ENCODE results near the gene MAP7.
"Not testable (repeated sequence)": the region's sequence is repeated elsewhere in the genome, so short reads cannot be mapped to it uniquely, and the experiment has no call there.

Gene MAP7

DNA sequence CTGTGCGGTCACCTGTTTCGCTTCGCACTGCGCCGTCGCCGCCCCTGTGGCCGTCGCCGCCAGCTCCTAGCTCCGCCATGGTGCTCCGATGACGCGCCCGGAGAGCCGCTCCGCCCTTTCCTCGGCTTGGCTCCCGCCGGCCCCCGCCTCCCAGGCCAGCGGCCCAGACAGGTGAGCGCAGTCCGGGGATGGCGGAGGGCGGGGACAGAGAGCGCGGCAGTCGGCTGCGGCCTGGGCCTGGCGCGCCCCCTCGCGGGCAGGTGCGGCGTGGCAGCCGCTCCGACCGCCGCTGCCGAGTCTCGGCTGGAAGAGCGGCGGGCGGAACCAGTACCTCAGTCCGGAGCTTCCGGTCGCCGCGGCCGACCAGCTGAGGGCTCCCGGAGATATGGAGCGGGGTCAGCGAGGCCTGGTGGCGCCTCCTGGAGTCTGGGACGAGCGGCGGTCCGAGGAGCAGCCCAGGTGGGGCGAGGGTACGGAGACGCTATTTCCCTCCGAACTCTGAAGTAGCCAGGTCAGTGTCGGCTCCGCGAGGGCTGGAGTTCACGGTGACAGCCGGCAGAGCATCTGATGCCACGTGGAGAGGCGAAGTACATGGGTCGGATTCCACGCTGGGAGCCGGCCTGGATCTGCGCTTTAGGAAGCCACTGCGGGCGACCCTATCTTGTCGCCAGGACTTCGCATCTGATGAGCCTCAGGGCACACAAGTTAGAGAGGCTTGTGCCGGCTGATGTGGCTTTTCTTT is at the start of gene MAP7:
TSS of gene MAP7 (minus strand) at position 93 of the 742 bp plus-strand sequence. CDS start at position 79, 14 bp downstream.
- DNase-seq (ENCODE audit: low spot score): peak; percentile 80

DNA sequence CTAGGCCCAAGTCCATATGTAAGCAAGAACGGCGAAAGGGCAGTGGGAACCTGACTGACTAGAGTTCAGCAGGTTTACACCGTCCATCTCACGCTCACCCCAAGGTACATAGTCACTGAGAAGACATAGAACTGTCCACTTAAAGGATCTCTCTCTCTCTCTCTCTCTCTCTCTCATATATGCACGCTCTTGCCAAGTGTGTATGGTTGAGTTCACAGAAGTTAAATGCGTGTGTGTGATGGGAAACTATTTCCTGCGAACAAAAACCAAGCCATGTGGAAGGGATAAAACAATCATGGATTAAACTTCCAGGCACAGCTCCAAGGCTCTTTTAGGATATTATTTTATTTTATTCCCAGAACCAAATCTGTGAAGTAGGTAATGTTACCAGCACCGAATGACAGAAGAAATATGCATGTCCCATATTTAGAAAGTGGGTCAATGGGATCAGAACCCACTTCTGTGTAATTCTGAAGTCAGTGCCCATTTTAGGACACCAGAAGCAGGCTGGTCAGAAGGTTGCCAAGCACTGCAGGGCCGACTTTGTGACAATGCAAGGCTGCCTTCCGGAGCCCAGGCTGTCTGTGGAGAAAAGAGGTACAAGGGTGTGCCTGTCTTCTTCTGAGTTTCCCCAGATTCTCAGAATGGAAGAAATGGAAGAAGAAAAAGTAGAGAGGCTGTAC is 49.2 kb upstream of the MAP7 start:
- DNase-seq (ENCODE audit: low spot score): no peak

DNA sequence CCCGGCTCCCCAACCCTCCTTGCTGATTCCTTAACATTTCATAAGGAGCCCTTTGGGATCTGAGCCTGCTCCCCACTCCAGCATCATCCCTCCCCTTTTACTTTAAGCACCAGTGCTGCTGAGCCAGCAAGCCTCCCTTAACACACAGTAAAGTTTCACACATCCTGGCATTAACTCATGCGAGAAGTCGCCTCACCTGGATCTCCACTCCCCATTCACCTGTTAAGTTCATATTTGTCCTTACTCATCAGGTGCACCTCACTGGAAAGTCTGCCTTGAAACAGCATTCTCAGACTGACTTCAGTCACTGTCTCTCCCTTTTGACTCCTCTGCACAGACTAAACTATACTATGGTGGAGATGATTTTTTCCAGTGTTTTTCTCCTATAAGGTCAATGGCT is 47.8 kb upstream of the MAP7 start:
- no peak for DNase-seq (ENCODE audit: low spot score)

DNA sequence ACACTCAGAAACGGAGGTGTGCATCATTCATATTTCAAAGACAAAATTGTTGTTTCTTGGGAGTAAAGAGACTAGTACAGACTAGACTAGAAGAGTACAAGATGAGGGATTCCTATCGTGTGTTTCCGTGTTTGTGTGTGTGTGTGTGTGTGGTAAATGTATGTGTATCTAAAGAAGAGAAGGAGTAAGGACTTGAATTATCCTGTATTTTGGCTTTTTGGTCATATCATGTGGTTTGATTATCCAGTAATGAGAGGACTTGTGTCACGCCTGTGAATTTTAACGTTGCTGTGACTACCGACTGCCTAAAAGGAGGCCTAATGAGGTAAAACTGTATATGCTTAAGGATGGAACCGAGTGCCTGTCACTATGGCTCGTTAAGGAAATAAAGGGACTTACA is 44.4 kb upstream of the MAP7 start:
- no peak for DNase-seq (ENCODE audit: low spot score)

DNA sequence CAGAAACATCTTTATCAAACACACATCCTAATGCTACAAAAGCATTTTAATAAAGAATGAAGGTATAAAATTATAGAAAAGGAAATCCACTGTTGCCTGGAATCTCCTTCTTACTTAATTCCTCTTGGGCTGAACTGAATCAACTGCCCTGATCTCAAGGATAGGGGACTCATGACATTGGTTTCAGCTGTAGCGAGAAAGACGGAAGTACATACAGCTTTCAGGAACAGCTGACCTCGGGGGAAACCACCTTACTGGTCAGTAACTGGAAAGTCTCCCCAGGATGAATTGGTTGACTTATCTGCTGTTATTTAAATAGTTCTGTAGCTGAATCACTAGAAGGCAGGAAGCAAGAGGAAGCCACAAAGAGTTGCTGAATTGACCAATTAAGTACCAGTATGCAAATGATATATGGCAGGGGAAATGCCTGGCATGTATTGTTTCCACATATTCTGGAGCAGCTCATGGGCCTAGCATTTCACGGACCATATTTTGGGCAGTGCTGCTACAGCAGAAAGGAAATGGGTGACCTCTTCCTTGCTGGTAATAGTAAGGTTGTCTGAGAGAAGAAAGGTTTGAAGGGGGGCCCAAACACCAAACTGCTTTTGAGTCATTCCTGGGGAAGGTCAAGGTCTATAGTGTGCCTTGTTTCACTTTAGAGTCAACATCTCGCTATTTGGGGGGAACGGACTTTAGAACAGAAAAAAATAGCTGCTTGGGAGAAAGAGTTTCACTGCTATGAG is 43.7 kb upstream of the MAP7 start:
- peak; percentile 77 for DNase-seq (ENCODE audit: low spot score)

DNA sequence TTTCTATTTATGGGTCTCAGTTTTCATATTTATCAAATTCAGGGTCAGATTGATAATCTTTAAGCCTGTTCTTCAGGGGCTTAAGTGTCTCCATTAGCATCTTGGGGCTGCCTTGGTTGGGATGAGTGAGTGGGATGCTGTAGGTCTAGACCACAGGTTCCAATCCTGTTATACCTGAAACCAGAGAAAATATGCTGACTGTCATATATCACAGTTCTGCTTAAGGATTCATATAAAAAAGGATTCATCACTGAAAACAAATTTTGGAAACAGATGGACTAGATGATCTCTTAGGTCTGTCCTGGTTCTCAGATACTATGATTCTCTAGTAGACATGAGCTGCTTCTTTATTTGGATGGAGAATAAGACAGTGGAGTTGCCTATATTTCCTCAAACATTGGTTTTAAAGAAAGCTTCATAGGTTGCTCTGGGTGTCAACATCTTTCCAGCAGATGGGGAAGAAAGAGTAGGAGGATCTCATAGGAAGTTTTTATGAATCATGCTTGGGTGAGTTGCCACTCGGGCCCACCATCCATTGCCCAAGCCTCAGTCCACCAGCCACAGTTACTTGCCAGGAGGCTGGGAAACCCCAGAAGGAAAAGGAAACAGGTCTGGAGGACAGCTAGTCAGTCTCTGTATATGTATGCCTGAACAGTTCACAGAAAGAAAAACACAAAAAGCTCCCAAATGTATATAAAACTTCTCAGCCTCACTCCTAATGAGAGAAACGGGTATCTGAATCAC is 42.9 kb upstream of the MAP7 start:
- DNase-seq (ENCODE audit: low spot score): no peak

DNA sequence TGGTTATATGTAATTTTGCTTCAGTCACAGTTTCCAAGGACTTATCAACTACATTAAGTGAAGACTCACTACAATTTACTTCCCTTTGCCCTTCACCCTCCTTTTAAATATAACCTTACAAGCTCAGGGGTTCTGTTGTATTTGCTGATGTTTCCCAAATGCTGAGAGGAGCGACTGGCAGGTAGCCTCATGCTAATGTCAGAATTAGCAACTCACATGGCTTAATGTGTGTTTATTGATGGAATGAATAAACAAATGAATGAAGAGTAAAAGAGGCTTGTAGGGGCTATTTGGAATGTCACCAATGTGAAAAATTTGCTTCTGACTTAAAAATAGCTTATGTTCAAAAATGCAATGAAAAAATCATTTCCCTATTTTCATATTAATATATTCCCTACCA is 41.4 kb upstream of the MAP7 start:
- no peak for DNase-seq (ENCODE audit: low spot score)

DNA sequence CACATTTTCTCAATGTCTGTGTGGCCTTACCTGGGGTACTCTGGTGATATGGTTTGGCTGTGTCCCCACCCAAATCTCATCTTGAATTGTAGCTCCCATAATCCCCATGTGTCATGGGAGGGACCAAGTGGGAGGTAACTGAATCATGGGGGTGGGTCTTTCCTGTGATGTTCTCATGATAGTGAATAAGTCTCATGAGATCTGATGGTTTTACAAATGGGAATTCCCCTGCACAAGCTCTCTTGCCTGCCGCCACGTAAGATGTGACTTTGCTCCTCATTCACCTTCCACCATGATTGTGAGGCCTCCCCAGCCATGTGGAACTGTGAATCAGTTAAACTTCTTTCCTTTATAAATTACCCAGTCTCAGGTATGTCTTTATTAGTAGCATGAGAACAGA is 40.6 kb upstream of the MAP7 start:
- DNase-seq (ENCODE audit: low spot score): not testable (repeated sequence)

DNA sequence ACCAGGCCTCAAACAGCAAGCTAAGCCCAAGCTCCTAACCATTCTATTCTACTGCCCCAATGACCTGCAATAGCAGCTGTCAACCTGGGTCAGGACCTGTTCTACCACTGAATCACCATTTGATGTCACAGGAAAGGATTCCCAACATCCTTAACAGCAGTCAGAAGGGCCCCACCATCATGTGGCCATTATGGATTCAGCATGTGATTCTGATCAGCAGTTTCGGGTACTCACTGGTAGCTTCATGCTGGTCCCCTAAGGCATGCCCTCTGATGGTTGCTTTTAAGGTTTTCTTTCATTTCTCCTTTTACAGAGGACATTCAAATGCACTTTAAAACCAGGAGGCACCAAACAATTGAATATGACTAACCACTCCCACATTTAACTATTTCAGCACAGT is 37.3 kb upstream of the MAP7 start:
- DNase-seq (ENCODE audit: low spot score): no peak

DNA sequence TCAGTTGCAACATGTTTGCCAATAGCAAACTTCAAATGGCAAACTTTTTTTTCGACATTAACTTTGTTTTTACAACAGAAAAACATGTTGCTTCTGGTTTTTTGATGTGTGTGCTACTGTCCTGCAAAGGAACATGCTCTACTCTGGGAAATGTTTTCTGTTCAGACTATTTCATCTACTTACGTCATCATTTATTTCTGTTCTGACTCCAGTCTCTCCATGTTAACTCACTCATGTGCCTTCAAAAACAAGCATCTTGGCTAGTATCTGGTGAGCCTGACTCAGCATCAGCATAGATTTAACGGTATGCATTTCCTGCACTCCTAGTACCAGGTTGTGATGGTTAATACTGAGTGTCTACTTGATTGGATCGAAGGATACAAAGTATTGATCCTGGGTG is 36.1 kb upstream of the MAP7 start:
- DNase-seq (ENCODE audit: low spot score): peak; percentile 30

DNA sequence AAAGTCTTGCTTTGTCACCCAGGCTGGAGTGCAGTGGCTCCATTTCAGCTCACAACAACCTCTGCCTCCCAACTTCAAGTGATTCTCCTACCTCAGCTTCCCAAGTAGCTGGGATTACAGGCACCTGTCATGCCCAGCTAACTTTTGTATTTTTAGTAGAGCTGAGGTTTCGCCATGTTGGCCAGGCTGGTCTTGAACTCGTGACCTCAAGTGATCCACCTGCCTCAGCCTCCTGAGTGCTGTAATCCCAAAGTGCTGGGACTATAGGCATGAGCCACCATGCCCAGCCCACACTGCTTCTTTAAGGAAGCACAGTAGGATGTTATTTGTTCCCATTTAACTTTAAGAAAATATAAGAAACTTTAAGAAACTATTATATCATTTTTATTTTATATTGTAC is 35.3 kb upstream of the MAP7 start:
- DNase-seq (ENCODE audit: low spot score): not testable (repeated sequence)

DNA sequence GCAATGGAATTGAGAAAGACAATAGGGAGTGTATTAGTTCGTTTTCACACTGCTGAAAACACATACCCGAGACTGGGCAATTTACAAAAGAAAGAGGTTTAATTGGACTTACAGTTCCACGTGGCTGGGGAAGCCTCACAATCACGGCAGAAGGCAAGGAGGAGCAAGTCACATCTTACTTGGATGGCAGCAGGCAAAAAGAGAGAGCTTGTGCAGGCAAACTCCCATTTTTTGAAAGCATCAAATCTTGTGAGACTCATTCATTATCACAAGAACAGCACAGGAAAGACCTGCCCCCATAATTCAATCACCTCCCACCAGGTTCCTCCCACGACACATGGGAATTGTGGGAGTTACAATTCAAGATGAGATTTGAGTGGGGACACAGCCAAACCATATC is 34.1 kb upstream of the MAP7 start:
- DNase-seq (ENCODE audit: low spot score): not testable (repeated sequence)

DNA sequence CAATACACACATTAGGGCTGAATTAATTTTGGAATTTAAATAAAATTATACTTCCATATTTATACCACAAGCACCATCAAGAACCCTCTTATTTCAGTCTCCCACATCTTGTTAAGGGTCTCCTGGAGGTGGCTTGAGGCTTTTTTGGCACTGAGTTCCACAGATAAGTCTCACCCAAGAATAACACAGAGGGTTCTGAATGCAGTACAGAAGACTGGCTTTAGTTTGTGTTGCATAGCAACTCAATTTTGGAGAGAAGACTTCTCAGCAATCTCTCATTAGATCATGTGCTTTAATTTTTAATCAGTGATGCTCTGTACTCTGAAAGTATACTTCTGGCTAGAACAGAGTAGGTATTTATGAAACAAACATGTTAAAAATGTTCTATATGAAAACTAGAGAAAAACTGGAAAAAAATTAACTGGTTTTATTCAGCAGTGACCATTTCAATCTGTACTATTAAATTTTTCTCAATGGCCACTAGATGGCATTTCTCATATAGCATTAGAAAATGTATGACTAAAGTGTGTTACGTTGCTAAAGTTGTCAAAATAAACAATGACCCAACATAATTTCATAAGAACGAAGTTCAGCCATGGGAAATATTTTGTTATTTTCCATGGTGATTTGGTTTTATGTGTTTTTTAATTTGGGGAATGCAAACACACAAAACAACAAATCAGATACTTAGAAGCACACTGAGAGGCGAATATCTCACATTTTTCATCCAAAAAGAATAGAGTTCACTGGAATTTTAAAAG is 32.7 kb upstream of the MAP7 start:
- peak; percentile 35 for DNase-seq (ENCODE audit: low spot score)

DNA sequence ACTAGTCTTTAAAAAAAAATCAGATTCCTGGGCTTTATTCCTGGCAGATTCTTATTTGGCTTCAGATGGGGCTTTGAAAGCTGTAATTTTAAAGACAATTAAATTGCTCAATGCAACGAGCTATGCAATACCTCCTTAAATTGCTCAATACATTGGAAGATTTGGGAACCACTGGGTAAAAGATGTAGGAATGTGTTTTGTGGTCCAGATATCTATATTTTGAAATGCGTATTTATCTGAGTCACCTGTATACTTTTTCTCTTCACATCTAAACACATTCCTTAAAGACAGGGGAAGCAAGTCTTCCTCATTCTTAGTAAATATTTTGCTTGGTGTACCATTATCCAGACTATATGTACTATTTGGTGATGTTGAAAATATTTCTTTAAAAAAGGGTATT is 29.6 kb upstream of the MAP7 start:
- DNase-seq (ENCODE audit: low spot score): no peak

DNA sequence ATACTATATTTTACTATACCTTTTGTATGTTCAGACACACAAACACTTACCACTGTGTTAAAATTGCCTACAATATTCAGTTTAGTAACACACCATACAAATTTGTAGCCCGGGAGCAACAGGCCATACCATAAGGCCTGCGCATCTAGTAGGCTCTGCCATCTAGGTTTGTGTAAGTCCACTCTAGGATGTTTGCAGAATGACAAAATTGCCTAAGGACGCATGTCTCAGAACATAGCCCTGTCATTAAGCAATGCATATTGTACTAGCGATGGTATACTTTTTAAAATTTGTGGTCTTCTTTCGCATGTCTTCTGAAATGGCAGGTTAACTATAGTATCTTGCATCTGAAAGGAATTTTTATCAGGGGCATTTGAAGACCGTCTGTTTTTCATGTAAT is 26.6 kb upstream of the MAP7 start:
- no peak for DNase-seq (ENCODE audit: low spot score)

DNA sequence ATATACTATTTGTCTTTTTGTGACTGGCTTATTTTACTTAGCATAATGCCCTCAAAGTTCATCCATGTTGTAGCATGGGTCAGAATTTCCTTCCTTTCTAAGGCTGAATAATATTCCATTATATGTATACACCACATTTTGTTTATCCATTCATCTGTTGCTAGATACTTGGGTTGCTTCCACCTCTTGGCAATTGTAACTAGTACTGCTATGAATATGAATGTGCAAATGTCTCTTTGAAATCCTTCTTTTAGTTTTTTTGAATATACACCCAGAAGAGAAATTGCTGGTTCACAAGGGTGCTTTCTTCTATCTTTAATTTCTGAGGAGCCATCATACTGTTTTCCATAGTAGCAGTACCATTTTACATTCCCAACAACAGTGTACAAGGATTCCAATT is 21.3 kb upstream of the MAP7 start:
- no peak for DNase-seq (ENCODE audit: low spot score)

DNA sequence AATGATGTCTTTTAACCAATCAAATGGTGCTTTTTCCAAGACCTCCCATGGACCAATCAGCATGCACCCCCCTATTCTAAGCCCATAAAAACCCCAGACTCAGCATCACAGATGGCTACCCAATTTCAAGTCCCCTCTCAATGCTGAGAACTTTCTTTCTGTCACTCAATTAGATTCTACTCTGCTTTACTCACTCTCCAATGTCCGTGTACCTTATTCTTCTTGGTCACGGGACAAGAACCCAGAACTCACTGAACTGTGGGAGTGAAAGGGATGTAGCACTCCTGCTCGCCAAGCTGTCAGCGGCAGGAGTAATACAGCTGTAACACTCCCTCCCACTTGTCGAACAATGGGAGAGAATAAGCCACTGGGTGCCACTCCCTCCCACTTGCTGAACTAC is 20.8 kb upstream of the MAP7 start:
- DNase-seq (ENCODE audit: low spot score): no peak

DNA sequence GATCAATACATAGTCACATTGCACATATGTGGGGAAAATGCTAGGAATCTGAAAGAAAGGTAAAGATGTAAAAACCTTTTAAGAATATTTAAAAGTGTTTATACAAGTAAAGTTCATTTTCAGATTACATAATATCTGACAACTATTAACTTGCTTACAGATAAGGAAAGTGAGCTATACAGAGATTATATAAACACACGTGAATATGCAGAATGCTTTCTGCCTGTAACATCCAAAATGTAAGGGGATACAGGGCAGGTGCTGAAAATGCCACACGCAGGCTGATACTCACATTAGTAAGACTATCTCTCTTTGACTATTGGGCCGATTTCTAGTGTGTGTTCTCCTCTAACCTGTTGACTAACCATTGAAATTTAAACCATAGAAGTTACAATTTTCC is 17.9 kb upstream of the MAP7 start:
- DNase-seq (ENCODE audit: low spot score): no peak

DNA sequence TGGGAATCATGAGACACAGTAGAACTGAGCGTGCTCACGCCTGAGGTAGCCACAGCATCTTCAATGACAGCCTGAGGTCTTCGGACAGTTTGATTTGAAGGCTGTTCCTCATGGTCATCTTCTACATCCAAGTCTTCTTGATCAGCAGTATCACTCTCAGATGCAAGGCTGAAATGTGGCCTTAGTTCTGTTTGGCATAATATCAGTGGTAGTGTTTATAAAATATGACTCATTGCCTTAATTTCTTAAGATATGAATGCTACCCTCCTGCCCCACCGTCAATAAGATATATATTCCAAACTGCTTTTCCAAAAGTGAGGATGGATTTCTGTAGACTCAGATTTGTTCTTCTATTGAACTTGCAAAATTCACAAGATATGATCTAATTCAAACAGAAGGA is 17.5 kb upstream of the MAP7 start:
- DNase-seq (ENCODE audit: low spot score): no peak

DNA sequence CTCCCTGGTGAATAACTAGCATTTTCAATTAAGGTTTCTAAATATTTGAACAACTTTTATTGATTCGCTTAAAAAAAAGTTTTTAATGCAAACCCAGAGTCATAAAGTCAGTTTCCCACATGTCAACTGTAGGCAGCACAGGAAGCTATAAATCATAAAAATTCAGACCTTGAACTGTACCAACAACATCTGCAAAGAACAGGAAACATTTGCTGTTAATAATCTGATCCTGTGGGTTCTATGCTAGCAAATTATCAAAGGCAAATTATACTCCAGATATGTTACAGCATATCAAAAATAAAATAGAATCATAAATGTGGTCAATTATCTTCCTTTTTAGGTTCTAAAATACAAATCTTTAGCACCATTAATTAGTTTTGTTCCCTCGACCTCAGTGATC is 16.6 kb upstream of the MAP7 start:
- DNase-seq (ENCODE audit: low spot score): no peak

DNA sequence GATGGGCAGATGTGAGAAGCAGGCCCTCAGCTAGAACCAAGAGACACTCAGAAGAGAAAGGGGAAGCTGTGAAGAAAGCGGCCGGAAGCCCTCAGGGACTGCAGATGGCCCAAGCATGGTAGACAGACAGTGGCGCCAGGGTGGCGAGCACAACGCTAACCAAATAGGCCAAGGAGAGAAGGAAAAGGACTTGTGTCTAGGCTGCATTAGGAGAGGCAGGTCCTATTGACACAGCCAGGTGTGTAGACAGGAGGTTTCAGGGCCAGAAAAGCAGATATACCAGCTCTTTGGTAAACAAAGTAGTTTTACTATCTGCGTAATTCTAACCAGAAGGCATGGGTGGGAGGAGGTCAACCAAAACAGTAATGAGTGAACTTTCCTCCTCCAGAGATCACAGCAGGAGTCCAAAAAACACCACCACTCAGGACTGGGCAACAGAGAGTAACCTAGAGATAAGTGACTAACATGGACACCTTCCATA is 15.8 kb upstream of the MAP7 start:
- DNase-seq (ENCODE audit: low spot score): no peak

DNA sequence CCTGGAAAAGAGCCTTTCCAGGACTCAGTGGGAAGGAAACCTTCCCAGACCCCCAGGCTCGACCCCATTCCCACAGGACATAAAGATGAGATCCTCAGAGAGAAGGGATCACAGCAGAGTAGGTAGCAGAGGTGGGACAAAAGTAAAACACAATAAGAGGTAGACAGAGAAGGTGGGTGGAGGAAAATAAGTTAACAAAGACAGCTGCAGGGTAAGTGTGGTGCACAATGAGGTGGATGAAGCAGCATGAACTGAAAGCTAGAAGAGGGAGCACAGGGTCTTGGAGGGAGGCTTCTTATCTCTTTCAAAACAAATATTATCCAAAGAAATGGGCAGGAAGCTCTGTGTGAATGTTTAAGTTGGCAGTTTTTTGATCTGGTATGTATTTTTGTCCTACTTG is 14.0 kb upstream of the MAP7 start:
- DNase-seq (ENCODE audit: low spot score): no peak

Measured in AG08396 (cell line).